Testis (tissue), 3 donors: ENCODE results near the gene SLC4A2. TPM values are rescaled to one million over a fixed set of nuclear protein-coding genes. Genes with fewer than 3 reads are reported as not detected.

Source experiments
- DNase-seq: peaks from one replicate; pipeline ENCODE4 v3.0.0-alpha.2; 2019
- H3K27ac ChIP-seq, 2 donors: fragments of 200-600 bp; sonication (generic); one replicate each; pipeline ENCODE4 v1.5.1; 2019
- H3K27me3 ChIP-seq: fragments of 200-600 bp; sonication (generic); one replicate; pipeline ENCODE4 v1.5.1; 2019
- H3K36me3 ChIP-seq: fragments of 200-600 bp; sonication (generic); one replicate; pipeline ENCODE4 v1.5.1; 2017; ENCODE audit warnings: low read depth; ENCODE audit errors: missing control alignments
- H3K4me1 ChIP-seq: fragments of 200-600 bp; sonication (generic); one replicate; pipeline ENCODE4 v1.5.1; 2019
- H3K4me3 ChIP-seq, 2 donors: fragments of 200-600 bp; sonication (generic); one replicate each; pipeline ENCODE4 v1.5.1; 2017 to 2019
- H3K9me3 ChIP-seq: fragments of 200-600 bp; sonication (generic); one replicate; pipeline ENCODE4 v1.5.1; 2017
- POLR2A ChIP-seq: fragments of 450-650 bp; IDR thresholded peaks from one replicate; pipeline ENCODE4 v1.6.1; 2017; ENCODE audit warnings: antibody characterized with exemption, mild to moderate bottlenecking, moderate library complexity
- WGBS, 2 donors: methylation state at CpG; one replicate each; pipeline ENCODE4 v1.1.5; 2018; 5-methylcytosine and 5-hydroxymethylcytosine counted together
- intact Hi-C: fragments of 100-400 bp; cut with DNase I; formaldehyde crosslinking; loops from one replicate; pipeline ENCODE4 v1.15.1; 2023; ENCODE audit warnings: low total_unique reads
- polyA plus RNA-seq: library from polyadenylated mRNA; stranded (reverse); fragments of 350-450 nt; fragmentation: Illumina TruSeq; extraction: RNeasy Lipid Tissue Mini Kit (QIAGEN cat#74804); gene quantifications from one replicate; pipeline ENCODE4 v1.2.3, GENCODE V29; 2014; ENCODE audit warnings: low read depth, low replicate concordance; ENCODE audit not compliant: insufficient read depth
- total RNA-seq, 2 donors: library from RNA; depleted of rRNA; stranded (reverse); fragments of >200 nt; gene quantifications; one replicate each; pipeline ENCODE4 v1.2.3, GENCODE V29; 2016
- TF ChIP-seq, protein P1 (sequence below), 3 experiments: fragments of 450-650 bp in 2 of 3; fragments of 200-600 bp in 1 of 3; sonication (generic) in 1 of 3; IDR thresholded peaks; one replicate each; pipeline ENCODE4 v1.5.1; 2016 to 2019; ENCODE audit warnings: antibody characterized with exemption in 3 of 3, mild to moderate bottlenecking in 2 of 3, moderate library complexity in 1 of 3

The SLC4A2 gene
- total and polyA plus RNA-seq, 3 donors from 2014 or later, result 68.9 to 153 (median 147) TPM

DNA sequence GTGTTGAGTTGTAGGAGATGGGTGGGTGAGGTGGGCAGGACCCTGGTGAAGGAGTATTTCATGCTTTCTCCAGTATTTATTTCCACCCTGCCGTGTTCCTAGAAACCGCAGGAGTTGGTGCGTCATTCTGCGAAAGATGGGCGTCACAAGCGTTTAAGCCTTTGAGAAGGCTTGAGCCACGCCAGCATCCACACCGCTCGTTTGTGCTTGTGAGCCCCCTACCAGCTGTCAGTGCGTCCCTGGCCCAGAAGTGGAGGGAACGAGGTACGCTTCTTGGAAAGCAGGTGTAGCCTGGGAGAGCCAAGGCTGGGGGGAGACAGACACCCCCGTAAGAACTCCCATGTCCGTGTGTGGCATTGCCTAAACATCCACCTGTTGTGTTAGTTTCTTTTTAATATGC lies 32.6 kb downstream of the SLC4A2 start:
- 85 to 95% methylated on average over 14 of the region's 14 CpGs for WGBS, 2 donors
- Histone ChIP-seq H3K27ac (no peak overlapping the region), H3K4me1 (peaks cover 26% of the 10 kb centered on the region), H3K4me3 (no peak overlapping the region), H3K36me3 (no peaks in the 10 kb centered on the region), H3K27me3 (no peaks in the 10 kb centered on the region), H3K9me3 (no peaks in the 10 kb centered on the region)
- DNase-seq, result no peak
- TF ChIP-seq, protein P1, sequence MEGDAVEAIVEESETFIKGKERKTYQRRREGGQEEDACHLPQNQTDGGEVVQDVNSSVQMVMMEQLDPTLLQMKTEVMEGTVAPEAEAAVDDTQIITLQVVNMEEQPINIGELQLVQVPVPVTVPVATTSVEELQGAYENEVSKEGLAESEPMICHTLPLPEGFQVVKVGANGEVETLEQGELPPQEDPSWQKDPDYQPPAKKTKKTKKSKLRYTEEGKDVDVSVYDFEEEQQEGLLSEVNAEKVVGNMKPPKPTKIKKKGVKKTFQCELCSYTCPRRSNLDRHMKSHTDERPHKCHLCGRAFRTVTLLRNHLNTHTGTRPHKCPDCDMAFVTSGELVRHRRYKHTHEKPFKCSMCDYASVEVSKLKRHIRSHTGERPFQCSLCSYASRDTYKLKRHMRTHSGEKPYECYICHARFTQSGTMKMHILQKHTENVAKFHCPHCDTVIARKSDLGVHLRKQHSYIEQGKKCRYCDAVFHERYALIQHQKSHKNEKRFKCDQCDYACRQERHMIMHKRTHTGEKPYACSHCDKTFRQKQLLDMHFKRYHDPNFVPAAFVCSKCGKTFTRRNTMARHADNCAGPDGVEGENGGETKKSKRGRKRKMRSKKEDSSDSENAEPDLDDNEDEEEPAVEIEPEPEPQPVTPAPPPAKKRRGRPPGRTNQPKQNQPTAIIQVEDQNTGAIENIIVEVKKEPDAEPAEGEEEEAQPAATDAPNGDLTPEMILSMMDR (IDR thresholded peaks at IDR 0.05), result no peak
- TF ChIP-seq POLR2A, result no peak
- intact Hi-C loops, result no loop called here

DNA sequence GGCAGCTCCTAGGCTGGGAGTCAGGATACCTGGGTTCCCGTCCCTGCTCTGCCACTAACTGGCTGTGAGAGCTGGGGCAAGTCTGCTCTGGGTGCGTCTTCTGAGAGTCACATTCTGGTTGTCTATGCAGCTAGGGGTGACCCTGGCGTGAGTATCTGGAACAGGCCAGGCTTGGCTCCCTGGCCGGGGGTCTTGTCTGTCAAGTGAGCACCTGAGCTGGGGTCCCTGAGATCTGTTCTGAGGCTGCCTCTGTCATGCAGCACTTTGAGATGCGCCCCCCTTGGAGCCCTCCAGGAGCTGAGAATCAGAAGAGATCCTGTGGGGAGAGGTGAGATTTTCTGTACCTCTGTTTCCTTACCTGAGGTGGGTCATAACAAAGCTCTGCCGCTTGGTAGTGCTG lies 34.4 kb downstream of the SLC4A2 start:
- Histone ChIP-seq H3K9me3 (no peaks in the 10 kb centered on the region), H3K27me3 (no peaks in the 10 kb centered on the region), H3K4me1 (peaks cover 14% of the 10 kb centered on the region), H3K27ac (no peak overlapping the region), H3K4me3 (no peak overlapping the region), H3K36me3 (no peaks in the 10 kb centered on the region)
- intact Hi-C loops, result no loop called here
- DNase-seq, result no peak
- TF ChIP-seq, protein P1 (IDR thresholded peaks at IDR 0.05), result no peak
- no peak for TF ChIP-seq POLR2A
- 85 to 91% methylated on average over 5 to 6 of the region's 6 CpGs for WGBS, 2 donors

DNA sequence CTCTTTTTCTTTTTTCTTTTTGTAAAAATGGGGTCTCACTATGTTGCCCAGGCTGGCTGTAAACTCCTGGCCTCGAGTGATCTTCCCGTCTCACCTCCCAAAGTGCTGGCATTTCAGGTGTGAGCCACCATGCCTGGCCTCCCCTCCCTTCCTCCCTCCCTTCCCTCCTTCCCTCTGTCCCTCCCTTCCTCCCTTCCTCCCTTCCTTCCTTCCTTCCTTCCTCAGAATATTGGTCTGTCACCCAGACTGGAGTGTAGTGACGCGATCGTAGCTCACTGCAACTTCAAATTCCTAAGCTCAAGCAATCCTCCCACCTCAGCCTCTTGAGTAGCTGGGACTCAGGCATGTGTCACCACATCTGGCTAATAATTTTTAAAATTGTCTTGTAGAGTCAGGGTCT lies 35.3 kb downstream of the SLC4A2 start:
- Histone ChIP-seq H3K27me3 (no peaks in the 10 kb centered on the region), H3K9me3 (no peaks in the 10 kb centered on the region), H3K27ac (no peak overlapping the region), H3K36me3 (no peaks in the 10 kb centered on the region), H3K4me3 (no peak overlapping the region), H3K4me1 (peaks cover 5% of the 10 kb centered on the region)
- intact Hi-C loops, result no loop called here
- 69 to 78% methylated on average over 5 of the region's 5 CpGs for WGBS, 2 donors
- no peak for DNase-seq
- TF ChIP-seq POLR2A, result no peak
- TF ChIP-seq, protein P1 (IDR thresholded peaks at IDR 0.05), result no peak

DNA sequence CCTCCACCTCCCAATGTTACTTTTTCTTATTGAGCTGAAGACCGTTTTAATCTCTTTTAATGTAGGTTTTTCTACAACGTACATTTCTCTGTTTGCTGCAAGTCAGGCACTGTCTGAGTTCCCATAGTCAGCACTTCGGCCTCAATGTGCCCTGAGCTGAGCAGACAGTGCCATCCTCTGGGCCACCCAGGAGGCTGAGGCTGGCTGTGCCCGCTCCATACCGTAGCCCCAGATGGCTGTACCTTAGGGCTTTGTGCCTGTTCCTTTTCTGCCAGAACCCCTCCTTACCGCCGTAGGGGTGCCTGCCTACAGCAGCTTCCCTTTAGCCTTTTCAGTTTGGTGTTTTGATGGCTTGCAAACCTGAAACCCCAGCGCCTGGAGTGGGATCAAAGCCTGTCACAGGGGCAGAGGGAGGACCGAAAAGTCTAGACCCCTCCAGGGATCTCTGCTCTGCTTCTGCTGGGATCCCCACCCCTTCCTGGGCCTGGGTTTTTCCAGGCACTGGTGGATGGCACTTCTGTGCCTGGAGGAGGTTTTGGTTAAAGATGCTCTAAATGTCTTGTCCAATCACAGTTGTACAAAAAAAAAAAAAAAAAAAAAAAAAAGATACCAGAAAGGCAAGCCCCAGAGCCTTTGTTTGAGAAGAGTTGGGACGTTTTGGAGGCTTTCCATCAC lies 35.9 kb downstream of the SLC4A2 start:
- no peaks in the 10 kb centered on the region for H3K9me3 ChIP-seq
- H3K4me3 ChIP-seq, result no peak overlapping the region
- H3K4me1 ChIP-seq, result peaks cover under 1% of the 10 kb centered on the region
- no peaks in the 10 kb centered on the region for H3K36me3 ChIP-seq
- DNase-seq, result no peak
- 75 to 80% methylated on average over 8 to 10 of the region's 10 CpGs for WGBS, 2 donors
- intact Hi-C loops, result no loop called here
- no peak overlapping the region for H3K27ac ChIP-seq
- TF ChIP-seq POLR2A, result no peak
- no peaks in the 10 kb centered on the region for H3K27me3 ChIP-seq

DNA sequence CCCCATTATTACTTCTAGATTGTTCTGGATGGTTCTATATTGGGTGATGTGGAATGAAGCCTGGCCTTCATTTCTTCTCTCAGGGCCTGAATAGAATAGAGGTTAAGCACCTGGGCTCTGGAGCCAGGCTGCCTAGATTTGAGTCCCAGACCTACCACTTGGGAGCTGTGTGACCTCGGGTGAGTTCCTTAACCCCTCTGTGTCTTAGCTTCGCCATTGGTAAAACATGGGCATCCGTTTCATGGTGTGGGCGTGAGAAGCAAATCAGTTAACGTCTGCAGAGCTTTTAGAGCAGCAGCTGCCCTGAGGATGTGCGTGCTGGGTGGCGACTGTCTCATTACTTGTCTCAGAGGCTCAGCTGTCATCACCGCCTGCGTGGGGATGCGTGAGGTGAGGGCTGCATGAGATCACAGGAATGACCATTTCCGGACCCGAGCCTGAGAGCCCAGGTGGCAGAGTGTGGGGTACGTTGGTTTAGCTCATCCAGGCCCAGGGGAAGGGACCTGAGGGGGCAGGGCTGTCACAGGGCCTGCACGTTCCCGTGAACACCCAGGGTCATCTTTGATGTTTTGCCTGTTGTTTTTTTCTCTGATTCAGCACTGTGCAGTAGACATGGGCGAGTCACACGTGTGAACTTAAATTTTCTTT lies 36.6 kb downstream of the SLC4A2 start:
- no peaks in the 10 kb centered on the region for H3K4me1 ChIP-seq
- H3K4me3 ChIP-seq, result no peak overlapping the region
- H3K27me3 ChIP-seq, result no peaks in the 10 kb centered on the region
- H3K36me3 ChIP-seq, result no peaks in the 10 kb centered on the region
- WGBS, 2 donors, result 78 to 80% methylated on average over 14 to 17 of the region's 17 CpGs
- TF ChIP-seq POLR2A, result no peak
- TF ChIP-seq, protein P1 (IDR thresholded peaks at IDR 0.05), result no peak
- intact Hi-C loops, result no loop called here
- H3K9me3 ChIP-seq, result no peaks in the 10 kb centered on the region
- no peak overlapping the region for H3K27ac ChIP-seq
- DNase-seq, result no peak
